ENCODE data around the gene AGK.
"Not testable (repeated sequence)": the region's sequence is repeated elsewhere in the genome, so short reads cannot be mapped to it uniquely, and the experiment has no call there.

AGK gene

GRCh38 chr7:141641876-141642275 lies 90.7 kb downstream of the AGK start:
- DNase-seq (ENCODE audit: extremely low read depth in 1 of 2, low read depth in 1 of 2), result no peak

- DNase-seq (ENCODE audit: extremely low read depth in 1 of 2, low read depth in 1 of 2), result no peak
These were observed 94.0 kb downstream of the AGK start for GRCh38 chr7:141645188-141645587.

- DNase-seq (ENCODE audit: extremely low read depth in 1 of 2, low read depth in 1 of 2), result no peak
These were observed 95.7 kb downstream of the AGK start for GRCh38 chr7:141646826-141647480.

DNA sequence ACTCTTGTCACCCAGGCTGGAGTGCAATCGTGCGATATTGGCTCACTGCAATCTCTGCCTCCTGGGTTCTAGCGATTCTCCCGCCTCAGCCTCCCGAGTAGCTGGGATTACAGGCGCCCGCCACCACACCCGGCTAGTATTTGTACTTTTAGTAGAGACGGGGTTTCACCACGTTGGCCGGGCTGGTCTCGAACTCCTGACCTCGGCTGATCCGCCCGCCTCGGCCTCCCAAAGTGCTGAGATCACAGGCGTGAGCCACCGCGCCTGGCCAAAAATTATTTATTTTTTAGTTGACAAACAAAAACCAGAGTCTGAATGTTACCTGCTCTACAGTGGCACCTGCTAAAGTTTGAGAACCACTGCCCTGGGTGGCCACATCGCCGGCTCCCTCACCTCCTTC lies 96.5 kb downstream of the AGK start:
- DNase-seq (ENCODE audit: extremely low read depth in 1 of 2, low read depth in 1 of 2), result not testable (repeated sequence)

GRCh38 chr7:141648276-141649114 lies 97.3 kb downstream of the AGK start:
- DNase-seq (ENCODE audit: extremely low read depth in 1 of 2, low read depth in 1 of 2), result no peak

- DNase-seq (ENCODE audit: extremely low read depth in 1 of 2, low read depth in 1 of 2), result no peak
These were observed 98.1 kb downstream of the AGK start for GRCh38 chr7:141649137-141649864.

DNA sequence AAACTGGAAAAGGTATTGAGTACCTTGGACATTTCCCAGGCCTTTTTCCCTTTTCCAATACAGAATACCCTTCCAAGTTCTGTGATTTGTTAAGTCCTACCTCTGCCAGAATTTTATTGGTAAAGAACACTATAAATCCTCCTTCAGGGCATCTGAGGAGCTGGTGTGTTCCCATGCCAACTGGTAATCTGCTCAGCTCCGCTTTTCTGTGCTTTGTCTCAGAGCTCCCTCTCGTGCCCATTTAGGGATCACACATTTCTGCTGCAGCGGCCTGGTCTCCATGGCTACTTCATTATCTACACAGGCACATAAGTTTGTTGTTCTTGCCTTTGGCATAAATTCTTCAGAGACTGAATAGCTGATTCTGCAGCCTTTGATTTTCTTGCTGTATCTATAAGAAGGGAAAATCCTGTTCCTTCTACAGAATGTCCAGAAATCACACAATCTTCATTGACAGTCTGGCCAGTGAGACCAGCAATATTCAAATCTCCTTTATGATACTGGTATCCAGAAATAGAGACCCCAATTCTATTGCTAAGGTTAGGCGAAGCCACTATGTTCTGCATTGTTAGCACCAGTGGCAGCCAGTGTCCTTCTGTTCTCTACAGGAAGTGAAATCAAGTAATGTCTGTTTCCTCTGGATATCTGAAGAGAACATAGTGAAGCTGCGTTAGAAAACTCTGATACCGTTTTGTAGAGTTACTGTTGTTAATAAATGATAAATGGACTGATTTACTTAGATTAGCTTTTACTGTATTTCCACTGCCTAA lies 98.8 kb downstream of the AGK start:
- no peak for DNase-seq (ENCODE audit: extremely low read depth in 1 of 2, low read depth in 1 of 2)

DNA sequence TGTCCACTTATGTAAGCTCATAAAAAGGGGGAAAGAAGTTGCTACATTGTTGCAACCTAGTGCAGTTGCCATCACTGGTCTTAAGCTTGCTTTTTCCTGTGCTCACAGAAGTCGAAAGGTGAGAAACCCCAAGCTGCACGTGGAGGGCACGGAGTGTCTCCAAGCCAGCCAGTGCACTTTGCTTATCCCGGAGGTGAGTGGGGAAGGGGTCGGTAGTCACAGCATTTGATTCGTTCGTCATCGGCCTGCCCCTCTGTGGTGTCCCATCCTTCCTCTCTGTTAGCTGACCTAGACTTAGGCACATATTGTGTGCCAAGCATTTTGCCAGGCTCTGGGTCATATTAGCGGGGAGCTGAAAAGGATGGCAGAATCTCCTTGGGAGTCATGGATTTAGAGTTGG lies 100.2 kb downstream of the AGK start:
- no peak for DNase-seq (ENCODE audit: extremely low read depth in 1 of 2, low read depth in 1 of 2)

- DNase-seq (ENCODE audit: extremely low read depth in 1 of 2, low read depth in 1 of 2), result no peak
These were observed 101.5 kb downstream of the AGK start for GRCh38 chr7:141652691-141653090.

DNA sequence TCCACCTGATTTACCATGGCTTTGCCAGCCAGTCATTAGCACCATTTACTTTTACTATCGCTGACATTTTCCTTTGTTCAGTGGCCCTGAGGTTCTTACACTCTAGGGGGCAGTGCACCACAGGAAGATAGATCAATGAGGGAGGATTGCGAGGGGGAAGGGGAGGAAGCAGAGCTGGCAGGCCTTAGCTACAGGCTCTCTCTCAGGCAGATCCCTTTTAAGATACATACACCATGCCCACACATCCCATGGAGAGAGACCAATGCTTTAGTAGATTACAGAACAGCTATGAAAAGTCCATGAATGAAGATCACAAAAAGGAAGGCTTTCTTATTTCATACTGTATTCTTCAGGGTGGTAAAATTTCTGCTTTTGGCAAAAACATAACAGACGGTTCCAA lies 103.3 kb downstream of the AGK start:
- peak; percentile 18 to 23 for DNase-seq (ENCODE audit: extremely low read depth in 1 of 2, low read depth in 1 of 2)

DNA sequence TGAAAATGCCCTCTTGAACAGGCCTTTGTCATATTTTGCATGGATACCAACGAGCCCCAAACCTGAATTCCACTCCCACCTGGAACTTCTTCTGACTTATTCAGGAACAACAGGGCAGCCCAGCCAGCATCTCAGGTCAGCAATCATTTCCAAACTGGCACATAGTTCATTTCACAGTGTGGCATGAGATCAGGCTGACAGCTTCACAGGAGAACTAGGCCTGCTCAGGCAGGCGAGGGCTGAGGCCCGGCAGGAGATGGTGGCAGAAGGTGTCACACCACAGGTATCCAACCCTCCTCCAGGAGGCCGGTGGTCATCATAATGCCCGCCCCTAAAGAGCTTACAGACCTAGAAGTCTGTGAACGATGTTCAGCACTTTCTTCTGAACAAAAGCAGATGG lies 108.3 kb downstream of the AGK start:
- no peak for DNase-seq (ENCODE audit: extremely low read depth in 1 of 2, low read depth in 1 of 2)

- DNase-seq (ENCODE audit: extremely low read depth in 1 of 2, low read depth in 1 of 2), result no peak
These were observed 109.0 kb downstream of the AGK start for GRCh38 chr7:141660259-141660658.

- no peak for DNase-seq (ENCODE audit: extremely low read depth in 1 of 2, low read depth in 1 of 2)
These were observed 112.1 kb downstream of the AGK start for GRCh38 chr7:141663081-141663849.

- no peak for DNase-seq (ENCODE audit: extremely low read depth in 1 of 2, low read depth in 1 of 2)
These were observed 113.2 kb downstream of the AGK start for GRCh38 chr7:141664450-141664849.

DNA sequence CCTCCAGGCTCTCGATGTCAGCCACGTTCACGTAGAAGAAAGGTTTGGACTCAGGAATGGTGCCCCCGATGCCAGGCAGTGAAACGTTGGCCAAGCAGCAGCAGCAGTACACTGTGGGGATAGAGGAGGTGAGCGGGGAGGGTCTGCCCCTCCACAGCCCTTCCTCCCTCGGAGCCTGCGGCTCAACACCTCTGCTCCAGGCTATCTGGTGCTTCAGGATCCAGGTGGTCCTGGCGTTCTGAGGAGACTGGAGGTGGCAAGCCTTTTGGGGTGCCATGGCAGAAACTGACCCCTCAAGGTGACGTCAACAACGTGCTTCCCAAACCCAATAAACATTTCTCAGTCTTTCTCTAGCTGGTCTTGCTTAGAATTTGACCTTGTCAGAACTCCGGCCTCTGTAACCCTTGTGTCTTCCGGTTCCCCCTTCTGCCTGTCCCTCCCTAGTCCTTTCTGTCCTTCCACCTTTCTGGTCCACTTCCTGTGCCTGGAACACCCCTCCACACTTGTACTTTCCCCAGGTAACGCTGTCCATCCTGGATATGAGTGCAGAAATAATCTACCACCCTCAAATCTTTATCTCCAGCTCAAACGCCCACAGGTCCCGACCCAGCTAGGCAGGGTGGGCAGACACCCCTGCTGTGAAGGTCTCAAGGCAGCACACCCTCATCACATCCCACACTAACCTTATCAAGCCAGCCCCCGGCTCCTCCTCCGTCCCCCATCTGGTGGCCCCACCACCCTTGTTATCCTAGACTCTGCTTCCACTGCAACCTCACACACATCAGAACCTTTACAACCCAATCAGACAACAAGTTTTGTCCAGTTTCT lies 114.2 kb downstream of the AGK start:
- DNase-seq (ENCODE audit: extremely low read depth in 1 of 2, low read depth in 1 of 2), result no peak

DNA sequence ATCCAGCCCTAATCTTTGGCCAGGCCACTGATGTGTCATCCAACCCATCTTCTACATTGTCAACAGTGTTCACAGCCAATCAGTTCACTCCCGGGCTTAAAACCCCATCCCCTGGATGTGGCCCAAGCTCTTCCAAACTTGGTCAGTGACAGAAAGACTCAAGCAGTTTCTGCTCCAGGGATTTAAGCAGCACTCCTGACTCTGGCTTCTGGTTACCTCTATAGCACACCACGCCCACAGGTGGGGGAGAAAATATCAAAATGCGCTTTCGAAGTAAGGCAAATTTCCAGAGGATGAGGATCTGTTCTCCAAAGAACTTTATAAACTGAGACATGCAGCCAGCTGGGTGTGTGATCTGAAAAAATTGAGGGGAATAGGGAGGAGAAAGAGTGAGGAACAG lies 114.9 kb downstream of the AGK start:
- DNase-seq (ENCODE audit: extremely low read depth in 1 of 2, low read depth in 1 of 2), result no peak

DNA sequence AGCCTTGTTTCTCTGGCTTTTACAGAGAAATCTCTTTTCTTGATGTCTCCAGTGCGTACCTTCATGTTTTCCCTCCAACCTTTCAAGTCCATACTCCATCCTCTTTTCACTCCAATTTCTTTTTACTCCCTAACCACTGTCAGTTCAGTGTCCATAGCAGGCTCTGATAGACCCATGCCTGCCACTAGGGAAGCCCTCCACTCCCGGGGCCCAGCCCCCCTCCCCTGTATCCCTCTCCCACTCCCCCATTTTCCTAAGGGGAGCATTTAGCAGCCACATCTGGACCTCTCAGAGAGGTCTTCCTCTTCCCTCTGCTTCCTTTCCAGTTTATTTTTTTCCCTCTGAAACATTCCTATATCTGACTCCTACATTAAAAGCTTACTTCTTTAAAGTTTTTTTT lies 117.6 kb downstream of the AGK start:
- no peak for DNase-seq (ENCODE audit: extremely low read depth in 1 of 2, low read depth in 1 of 2)

GRCh38 chr7:141671705-141672496 lies 120.7 kb downstream of the AGK start:
- DNase-seq (ENCODE audit: extremely low read depth in 1 of 2, low read depth in 1 of 2), result no peak

- no peak for DNase-seq (ENCODE audit: extremely low read depth in 1 of 2, low read depth in 1 of 2)
These were observed 122.1 kb downstream of the AGK start for GRCh38 chr7:141673346-141673745.
